Measurements from ENCODE around the gene SLC38A9.

DNA sequence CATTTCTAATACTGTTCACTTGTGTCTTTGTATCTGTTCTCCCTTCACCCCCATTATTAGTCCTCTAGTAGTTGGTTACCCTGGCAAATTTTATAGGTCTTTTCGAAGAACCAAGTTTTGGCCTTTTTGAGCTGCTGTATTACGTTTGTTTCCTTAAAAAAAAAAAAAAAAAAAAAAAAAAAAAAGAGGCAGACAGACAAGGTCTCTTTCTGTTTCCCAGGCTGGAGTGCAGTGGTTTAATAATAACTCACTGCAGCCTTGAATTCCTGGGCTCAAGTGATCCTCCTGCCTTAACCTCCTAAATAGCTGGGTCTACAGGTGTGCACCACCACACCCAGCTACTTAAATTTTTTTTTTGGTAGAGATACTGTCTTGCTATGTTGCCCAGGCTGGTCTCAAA, 46.6 kb upstream of the SLC38A9 start:
- no peak for TF ChIP-seq EZH2 (IDR thresholded peaks at IDR 0.05; ENCODE audit: low read length)
- TF ChIP-seq, protein P1, sequence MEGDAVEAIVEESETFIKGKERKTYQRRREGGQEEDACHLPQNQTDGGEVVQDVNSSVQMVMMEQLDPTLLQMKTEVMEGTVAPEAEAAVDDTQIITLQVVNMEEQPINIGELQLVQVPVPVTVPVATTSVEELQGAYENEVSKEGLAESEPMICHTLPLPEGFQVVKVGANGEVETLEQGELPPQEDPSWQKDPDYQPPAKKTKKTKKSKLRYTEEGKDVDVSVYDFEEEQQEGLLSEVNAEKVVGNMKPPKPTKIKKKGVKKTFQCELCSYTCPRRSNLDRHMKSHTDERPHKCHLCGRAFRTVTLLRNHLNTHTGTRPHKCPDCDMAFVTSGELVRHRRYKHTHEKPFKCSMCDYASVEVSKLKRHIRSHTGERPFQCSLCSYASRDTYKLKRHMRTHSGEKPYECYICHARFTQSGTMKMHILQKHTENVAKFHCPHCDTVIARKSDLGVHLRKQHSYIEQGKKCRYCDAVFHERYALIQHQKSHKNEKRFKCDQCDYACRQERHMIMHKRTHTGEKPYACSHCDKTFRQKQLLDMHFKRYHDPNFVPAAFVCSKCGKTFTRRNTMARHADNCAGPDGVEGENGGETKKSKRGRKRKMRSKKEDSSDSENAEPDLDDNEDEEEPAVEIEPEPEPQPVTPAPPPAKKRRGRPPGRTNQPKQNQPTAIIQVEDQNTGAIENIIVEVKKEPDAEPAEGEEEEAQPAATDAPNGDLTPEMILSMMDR (optimal IDR thresholded peaks at IDR 0.05 in 1 of 3, IDR thresholded peaks at IDR 0.05 in 1 of 3, conservative IDR thresholded peaks at IDR 0.05 in 1 of 3; ENCODE audit: extremely low read depth in 1 of 3, insufficient read depth in 2 of 3, low read length in 3 of 3): no peak

Measured in keratinocyte (primary cell).